HepG2 (cell line): ENCODE measurements around the gene MARK2. TPM values are rescaled to one million over a fixed set of nuclear protein-coding genes. Genes with fewer than 3 reads are reported as not detected.

Source experiments
- CEBPG ChIP-seq: IDR thresholded peaks from 2 replicates; pipeline ENCODE4 v1.6.1; 2016
- ELF1 ChIP-seq: sonication (generic); formaldehyde crosslinking; IDR thresholded peaks from 2 replicates; pipeline ENCODE4 v1.4.0; 2020; ENCODE audit warnings: missing genetic modification reagents
- ELF3 ChIP-seq: IDR thresholded peaks from 2 replicates; pipeline ENCODE4 v1.6.1; 2016; ENCODE audit warnings: missing genetic modification reagents, missing compliant biosample characterization
- GABPB1 ChIP-seq: IDR thresholded peaks from 2 replicates; pipeline ENCODE4 v1.6.1; 2016; ENCODE audit warnings: mild to moderate bottlenecking, missing genetic modification reagents, moderate library complexity, missing compliant biosample characterization
- HNRNPL ChIP-seq: fragments of 200-400 bp; formaldehyde crosslinking; IDR thresholded peaks from 2 replicates; pipeline ENCODE4 v1.6.1; 2017; ENCODE audit warnings: mild to moderate bottlenecking, low read depth, low read length
- KDM5B ChIP-seq: sonication (generic); formaldehyde crosslinking; IDR thresholded peaks from 2 replicates; pipeline ENCODE4 v1.4.0; 2020; ENCODE audit warnings: missing genetic modification reagents, mild to moderate bottlenecking, borderline replicate concordance
- MED8 ChIP-seq: sonication (generic); formaldehyde crosslinking; IDR thresholded peaks from 2 replicates; pipeline ENCODE4 v1.8.1; 2023; ENCODE audit warnings: mild to moderate bottlenecking, missing genetic modification reagents; ENCODE audit not compliant: insufficient replicate concordance
- NFE2 ChIP-seq: sonication (generic); formaldehyde crosslinking; IDR thresholded peaks from 2 replicates; pipeline ENCODE4 v1.4.0; 2020; ENCODE audit warnings: missing genetic modification reagents
- RCOR2 ChIP-seq: IDR thresholded peaks from 2 replicates; pipeline ENCODE4 v1.6.1; 2016; ENCODE audit warnings: missing biosample characterization, missing genetic modification reagents
- YEATS2 ChIP-seq: sonication (generic); formaldehyde crosslinking; IDR thresholded peaks from 2 replicates; pipeline ENCODE4 v1.4.0; 2020; ENCODE audit warnings: missing genetic modification reagents, borderline replicate concordance
- ZBTB7B ChIP-seq: sonication (generic); formaldehyde crosslinking; IDR thresholded peaks from 2 replicates; pipeline ENCODE4 v1.4.0; 2020; ENCODE audit warnings: missing genetic modification reagents
- ZFP62 ChIP-seq: sonication (generic); formaldehyde crosslinking; IDR thresholded peaks from 2 replicates; pipeline ENCODE4 v1.4.0; 2020; ENCODE audit warnings: missing genetic modification reagents
- ZNF20 ChIP-seq: sonication (generic); formaldehyde crosslinking; IDR thresholded peaks from 2 replicates; pipeline ENCODE4 v1.4.0; 2020; ENCODE audit warnings: mild to moderate bottlenecking, moderate library complexity, missing genetic modification reagents
- ZNF263 ChIP-seq: sonication (generic); formaldehyde crosslinking; IDR thresholded peaks from 2 replicates; pipeline ENCODE4 v1.4.0; 2020; ENCODE audit warnings: missing genetic modification reagents
- ZNF329 ChIP-seq: sonication (generic); formaldehyde crosslinking; IDR thresholded peaks from 2 replicates; pipeline ENCODE4 v1.9.0; 2021; ENCODE audit warnings: low read depth, mild to moderate bottlenecking, missing genetic modification reagents
- ZNF333 ChIP-seq: sonication (generic); formaldehyde crosslinking; IDR thresholded peaks from 2 replicates; pipeline ENCODE4 v1.4.0; 2020; ENCODE audit warnings: mild to moderate bottlenecking, missing genetic modification reagents, borderline replicate concordance
- ZNF383 ChIP-seq: sonication (generic); formaldehyde crosslinking; IDR thresholded peaks from 2 replicates; pipeline ENCODE4 v1.4.0; 2020; ENCODE audit warnings: missing genetic modification reagents, mild to moderate bottlenecking, borderline replicate concordance
- ZNF501 ChIP-seq: sonication (generic); formaldehyde crosslinking; IDR thresholded peaks from 2 replicates; pipeline ENCODE4 v1.5.1; 2020; ENCODE audit warnings: mild to moderate bottlenecking, moderate library complexity, missing genetic modification reagents
- ZNF557 ChIP-seq: sonication (generic); formaldehyde crosslinking; IDR thresholded peaks from 2 replicates; pipeline ENCODE4 v1.4.0; 2020; ENCODE audit warnings: missing genetic modification reagents
- ZSCAN25 ChIP-seq: sonication (generic); formaldehyde crosslinking; IDR thresholded peaks from 2 replicates; pipeline ENCODE4 v1.8.0; 2022; ENCODE audit warnings: mild to moderate bottlenecking, missing genetic modification reagents
- polyA plus RNA-seq, 8 experiments: library from polyadenylated mRNA; depleted of rRNA in 3 of 8; stranded (reverse) in 7 of 8; unstranded in 1 of 8; fragments of >200 nt; fragmentation: Illumina TruSeq in 4 of 8; extraction: Trizol in 4 of 8; gene quantifications; 2 replicates each; pipeline versions ENCODE4 v1.2.1 to v1.2.3, GENCODE V29; 2011 to 2016; ENCODE audit warnings: low read depth in 4 of 8, missing spikeins in 1 of 8, mixed read lengths in 1 of 8; ENCODE audit not compliant: insufficient read depth in 1 of 8
- total RNA-seq, 5 experiments: library from RNA; depleted of rRNA; stranded (reverse); fragments of >200 nt; fragmentation: Illumina TruSeq; extraction: Trizol; gene quantifications; 2 replicates each; pipeline ENCODE4 v1.2.3, GENCODE V29; 2016; ENCODE audit warnings: low read depth in 1 of 5
- TF ChIP-seq, protein P1 (sequence below): IDR thresholded peaks from 2 replicates; pipeline ENCODE4 v1.6.1; 2016; ENCODE audit warnings: low read depth, borderline replicate concordance
- TF ChIP-seq, protein P2 (sequence below): sonication (generic); formaldehyde crosslinking; IDR thresholded peaks from 2 replicates; pipeline ENCODE4 v1.4.0; 2020; ENCODE audit warnings: mild to moderate bottlenecking, missing genetic modification reagents, borderline replicate concordance
- TF ChIP-seq, protein P3 (sequence below): sonication (generic); formaldehyde crosslinking; IDR thresholded peaks from 2 replicates; pipeline ENCODE4 v1.4.0; 2020; ENCODE audit warnings: missing genetic modification reagents
- TF ChIP-seq, protein P4 (sequence below): sonication (generic); formaldehyde crosslinking; IDR thresholded peaks from 2 replicates; pipeline ENCODE4 v1.4.0; 2020; ENCODE audit warnings: missing genetic modification reagents
- TF ChIP-seq, protein P5 (sequence below): sonication (generic); formaldehyde crosslinking; IDR thresholded peaks from 2 replicates; pipeline ENCODE4 v1.5.1; 2020; ENCODE audit warnings: mild to moderate bottlenecking, moderate library complexity, missing genetic modification reagents

Gene MARK2
- total and polyA plus RNA-seq, 2 of the 13 experiments (the other 11 are each of a cell fraction or from before 2014, with no cell fraction given): 13.5 to 13.9 TPM

DNA sequence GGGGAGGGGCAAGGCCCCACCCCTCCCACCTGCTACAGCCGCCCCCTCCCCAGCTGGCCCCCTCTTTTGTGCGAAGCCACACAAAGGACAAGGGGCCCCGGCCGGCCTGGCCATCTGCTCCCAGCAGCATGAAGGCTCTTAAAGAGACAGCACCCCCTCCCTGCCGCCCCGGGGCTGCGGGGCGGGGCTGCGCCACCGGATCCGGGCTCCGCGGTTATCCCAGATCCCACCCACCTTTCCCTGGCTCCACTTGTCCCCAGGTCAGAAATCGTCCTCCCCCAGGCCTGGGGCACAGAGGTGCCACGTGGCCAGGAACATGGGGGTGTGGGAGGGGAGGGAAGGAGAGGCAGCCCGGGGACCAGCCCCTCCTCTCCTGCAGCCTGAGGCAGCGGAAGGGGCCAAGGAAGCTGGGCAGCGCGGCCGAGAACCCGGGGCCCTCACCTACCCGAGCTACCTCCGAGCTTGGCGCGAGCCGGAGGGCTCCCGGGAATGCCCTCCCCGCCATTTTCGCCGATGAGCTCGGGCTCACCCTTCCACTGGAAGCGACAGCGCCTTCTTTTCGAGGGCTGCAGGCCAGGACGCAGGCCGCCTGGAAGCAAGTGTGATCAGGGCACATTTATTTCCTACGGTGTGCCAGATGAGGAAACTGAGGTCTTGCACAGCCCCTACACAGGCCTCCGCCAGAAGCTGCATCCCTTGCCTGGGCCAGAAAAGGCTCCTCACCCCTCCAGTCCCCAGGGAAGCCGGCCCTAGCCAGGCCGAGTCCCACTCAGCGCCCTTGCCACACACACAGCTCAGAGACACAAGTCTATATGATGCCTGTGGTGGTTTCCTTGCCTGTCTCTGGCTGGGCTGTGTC, 80.6 kb downstream of the MARK2 start (continued):
- TF ChIP-seq, protein P1, sequence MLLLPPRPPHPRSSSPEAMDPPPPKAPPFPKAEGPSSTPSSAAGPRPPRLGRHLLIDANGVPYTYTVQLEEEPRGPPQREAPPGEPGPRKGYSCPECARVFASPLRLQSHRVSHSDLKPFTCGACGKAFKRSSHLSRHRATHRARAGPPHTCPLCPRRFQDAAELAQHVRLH (CRISPR knock-in tag): 0 out of 2 replicates have a peak, but pooled peaks have one; percentile 29
- TF ChIP-seq GABPB1 (CRISPR knock-in tag) (peak; percentile 73), ZNF501 (CRISPR knock-in tag) (no peak; the same call in 1 of the 2 replicates), KDM5B (CRISPR knock-in tag) (peak; percentile 64; the same call in 1 of the 2 replicates), ZNF20 (no peak), ZFP62 (no peak), MED8 (CRISPR knock-in tag) (peak; percentile 58), CEBPG (CRISPR knock-in tag) (no peak), ZNF263 (CRISPR knock-in tag) (peak; percentile 34; the same call in 1 of the 2 replicates), ZNF329 (CRISPR knock-in tag) (0 out of 2 replicates have a peak, but pooled peaks have one; percentile 37), ELF1 (CRISPR knock-in tag) (peak; percentile 51), ZNF557 (CRISPR knock-in tag) (no peak), NFE2 (CRISPR knock-in tag) (no peak), RCOR2 (CRISPR knock-in tag) (0 out of 2 replicates have a peak, but pooled peaks have one; percentile 10), ZNF383 (peak; percentile 66; the same call in 1 of the 2 replicates), ZBTB7B (CRISPR knock-in tag) (0 out of 2 replicates have a peak, but pooled peaks have one; percentile 42), YEATS2 (no peak), ZSCAN25 (CRISPR knock-in tag) (peak; percentile 49; the same call in 1 of the 2 replicates), ELF3 (CRISPR knock-in tag) (peak; percentile 52; the same call in 1 of the 2 replicates), HNRNPL (peak; percentile 76; the same call in 1 of the 2 replicates), ZNF333 (CRISPR knock-in tag) (0 out of 2 replicates have a peak, but pooled peaks have one; percentile 71)
- TF ChIP-seq, protein P2, sequence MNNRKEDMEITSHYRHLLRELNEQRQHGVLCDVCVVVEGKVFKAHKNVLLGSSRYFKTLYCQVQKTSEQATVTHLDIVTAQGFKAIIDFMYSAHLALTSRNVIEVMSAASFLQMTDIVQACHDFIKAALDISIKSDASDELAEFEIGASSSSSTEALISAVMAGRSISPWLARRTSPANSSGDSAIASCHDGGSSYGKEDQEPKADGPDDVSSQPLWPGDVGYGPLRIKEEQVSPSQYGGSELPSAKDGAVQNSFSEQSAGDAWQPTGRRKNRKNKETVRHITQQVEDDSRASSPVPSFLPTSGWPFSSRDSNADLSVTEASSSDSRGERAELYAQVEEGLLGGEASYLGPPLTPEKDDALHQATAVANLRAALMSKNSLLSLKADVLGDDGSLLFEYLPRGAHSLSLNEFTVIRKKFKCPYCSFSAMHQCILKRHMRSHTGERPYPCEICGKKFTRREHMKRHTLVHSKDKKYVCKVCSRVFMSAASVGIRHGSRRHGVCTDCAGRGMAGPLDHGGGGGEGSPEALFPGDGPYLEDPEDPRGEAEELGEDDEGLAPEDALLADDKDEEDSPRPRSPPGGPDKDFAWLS (CRISPR knock-in tag): 0 out of 2 replicates have a peak, but pooled peaks have one; percentile 40
- TF ChIP-seq, protein P3, sequence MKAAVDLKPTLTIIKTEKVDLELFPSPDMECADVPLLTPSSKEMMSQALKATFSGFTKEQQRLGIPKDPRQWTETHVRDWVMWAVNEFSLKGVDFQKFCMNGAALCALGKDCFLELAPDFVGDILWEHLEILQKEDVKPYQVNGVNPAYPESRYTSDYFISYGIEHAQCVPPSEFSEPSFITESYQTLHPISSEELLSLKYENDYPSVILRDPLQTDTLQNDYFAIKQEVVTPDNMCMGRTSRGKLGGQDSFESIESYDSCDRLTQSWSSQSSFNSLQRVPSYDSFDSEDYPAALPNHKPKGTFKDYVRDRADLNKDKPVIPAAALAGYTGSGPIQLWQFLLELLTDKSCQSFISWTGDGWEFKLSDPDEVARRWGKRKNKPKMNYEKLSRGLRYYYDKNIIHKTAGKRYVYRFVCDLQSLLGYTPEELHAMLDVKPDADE: no peak
- TF ChIP-seq, protein P4, sequence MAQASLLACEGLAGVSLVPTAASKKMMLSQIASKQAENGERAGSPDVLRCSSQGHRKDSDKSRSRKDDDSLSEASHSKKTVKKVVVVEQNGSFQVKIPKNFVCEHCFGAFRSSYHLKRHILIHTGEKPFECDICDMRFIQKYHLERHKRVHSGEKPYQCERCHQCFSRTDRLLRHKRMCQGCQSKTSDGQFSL (CRISPR knock-in tag): peak; percentile 62; the same call in 1 of the 2 replicates
- TF ChIP-seq, protein P5, sequence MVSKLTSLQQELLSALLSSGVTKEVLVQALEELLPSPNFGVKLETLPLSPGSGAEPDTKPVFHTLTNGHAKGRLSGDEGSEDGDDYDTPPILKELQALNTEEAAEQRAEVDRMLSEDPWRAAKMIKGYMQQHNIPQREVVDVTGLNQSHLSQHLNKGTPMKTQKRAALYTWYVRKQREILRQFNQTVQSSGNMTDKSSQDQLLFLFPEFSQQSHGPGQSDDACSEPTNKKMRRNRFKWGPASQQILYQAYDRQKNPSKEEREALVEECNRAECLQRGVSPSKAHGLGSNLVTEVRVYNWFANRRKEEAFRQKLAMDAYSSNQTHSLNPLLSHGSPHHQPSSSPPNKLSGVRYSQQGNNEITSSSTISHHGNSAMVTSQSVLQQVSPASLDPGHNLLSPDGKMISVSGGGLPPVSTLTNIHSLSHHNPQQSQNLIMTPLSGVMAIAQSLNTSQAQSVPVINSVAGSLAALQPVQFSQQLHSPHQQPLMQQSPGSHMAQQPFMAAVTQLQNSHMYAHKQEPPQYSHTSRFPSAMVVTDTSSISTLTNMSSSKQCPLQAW: peak; percentile 29; the same call in 1 of the 2 replicates
